Activated naive CD4-positive, alpha-beta T cell treated with anti-CD3 and anti-CD28 coated beads, Interleukin-2, amount 10 ng/mL, durations not matched to agents 7 days and 5 days (primary cell): ENCODE results near the gene OR10H5.
"Not testable (repeated sequence)": the region's sequence is repeated elsewhere in the genome, so short reads cannot be mapped to it uniquely, and the experiment has no call there.

ENCODE experiments used
- CTCF ChIA-PET: fragments of 350-600 bp; sonication (Branson Sonifier 250); formaldehyde crosslinking; loops from one replicate; lab custom pipeline; 2021; ENCODE audit warnings: antibody characterized with exemption; lab: Charles Lee
- DNase-seq: peaks from one replicate; pipeline ENCODE4 v3.0.0-alpha.2; 2020
- H3K27ac Mint-ChIP-seq: one replicate; pipeline ENCODE4 v1.8.0; 2021; ENCODE audit warnings: mild to moderate bottlenecking, moderate library complexity, mixed read lengths
- H3K27me3 Mint-ChIP-seq: one replicate; pipeline ENCODE4 v1.8.0; 2021; ENCODE audit warnings: mild to moderate bottlenecking, mixed read lengths
- H3K36me3 Mint-ChIP-seq: one replicate; pipeline ENCODE4 v1.8.0; 2021; ENCODE audit warnings: mixed read lengths
- H3K4me1 Mint-ChIP-seq: one replicate; pipeline ENCODE4 v1.8.0; 2021; ENCODE audit warnings: mixed read lengths
- H3K4me3 Mint-ChIP-seq: one replicate; pipeline ENCODE4 v1.8.0; 2021; ENCODE audit warnings: mild to moderate bottlenecking, moderate library complexity, mixed read lengths
- H3K9me3 Mint-ChIP-seq: one replicate; pipeline ENCODE4 v1.8.0; 2021; ENCODE audit warnings: mixed read lengths

Gene OR10H5

GRCh38 chr19:15787611-15788155, at the start of gene OR10H5:
Gene OR10H5, plus strand, starts transcription at chr19:15787661. Its CDS starts 6,388 bp downstream, at chr19:15794049.
- H3K9me3 Mint-ChIP-seq = no peaks in the 10 kb centered on the region
- H3K27ac Mint-ChIP-seq = no peak within 1 kb of the TSS
- H3K4me1 Mint-ChIP-seq = no peaks in the 10 kb centered on the region
- CTCF ChIA-PET = no interaction called here
- H3K4me3 Mint-ChIP-seq = no peak within 1 kb of the TSS
- no peak for DNase-seq
- peaks cover 31% of the 10 kb centered on the region for H3K27me3 Mint-ChIP-seq
- H3K36me3 Mint-ChIP-seq = no peaks in the 10 kb centered on the region

GRCh38 chr19:15737722-15738121, 49.7 kb upstream of the OR10H5 start, which contains the start of gene OR10H3:
Gene OR10H3, plus strand, starts transcription at chr19:15737985. Its CDS starts 3,408 bp downstream, at chr19:15741393.
- Mint-ChIP-seq H3K4me1 (no peaks in the 10 kb centered on the region), H3K4me3 (no peak within 1 kb of the TSS), H3K9me3 (peaks cover 14% of the 10 kb centered on the region), H3K27me3 (peaks cover 14% of the 10 kb centered on the region), H3K36me3 (no peaks in the 10 kb centered on the region), H3K27ac (no peak within 1 kb of the TSS)
- DNase-seq = no peak
- CTCF ChIA-PET = no interaction called here

GRCh38 chr19:15740785-15741184, 46.7 kb upstream of the OR10H5 start:
- CTCF ChIA-PET = no interaction called here
- Mint-ChIP-seq H3K36me3 (no peaks in the 10 kb centered on the region), H3K4me3 (no peak overlapping the region), H3K27ac (no peak overlapping the region), H3K27me3 (peaks cover 5% of the 10 kb centered on the region), H3K4me1 (no peaks in the 10 kb centered on the region), H3K9me3 (peaks cover 14% of the 10 kb centered on the region)
- DNase-seq = no peak

- Mint-ChIP-seq H3K4me1 (no peaks in the 10 kb centered on the region), H3K27ac (no peak overlapping the region), H3K9me3 (no peaks in the 10 kb centered on the region), H3K27me3 (peaks cover 8% of the 10 kb centered on the region), H3K4me3 (no peak overlapping the region), H3K36me3 (no peaks in the 10 kb centered on the region)
- CTCF ChIA-PET = no interaction called here
- DNase-seq = no peak
These were observed 39.2 kb upstream of the OR10H5 start for GRCh38 chr19:15748239-15748638.

- CTCF ChIA-PET = no interaction called here
- Mint-ChIP-seq H3K9me3 (no peaks in the 10 kb centered on the region), H3K4me1 (peaks cover 3% of the 10 kb centered on the region), H3K27me3 (peaks cover 49% of the 10 kb centered on the region), H3K27ac (no peak overlapping the region), H3K4me3 (no peak overlapping the region), H3K36me3 (no peaks in the 10 kb centered on the region)
- no peak for DNase-seq
These were observed 29.1 kb upstream of the OR10H5 start for GRCh38 chr19:15758379-15758778.

GRCh38 chr19:15759962-15760565, 27.4 kb upstream of the OR10H5 start:
- peaks cover 47% of the 10 kb centered on the region for H3K27me3 Mint-ChIP-seq
- no peaks in the 10 kb centered on the region for H3K36me3 Mint-ChIP-seq
- no peak overlapping the region for H3K4me3 Mint-ChIP-seq
- no peak for DNase-seq
- CTCF ChIA-PET = no interaction called here
- H3K9me3 Mint-ChIP-seq = no peaks in the 10 kb centered on the region
- H3K27ac Mint-ChIP-seq = no peak overlapping the region
- H3K4me1 Mint-ChIP-seq = peaks cover 3% of the 10 kb centered on the region

GRCh38 chr19:15769586-15769985, 17.9 kb upstream of the OR10H5 start:
- Mint-ChIP-seq H3K4me3 (no peak overlapping the region), H3K27me3 (peaks cover 8% of the 10 kb centered on the region), H3K27ac (no peak overlapping the region), H3K9me3 (no peaks in the 10 kb centered on the region), H3K36me3 (no peaks in the 10 kb centered on the region), H3K4me1 (no peaks in the 10 kb centered on the region)
- DNase-seq = peak; percentile 39
- CTCF ChIA-PET = no interaction called here

- H3K27ac Mint-ChIP-seq, H3K4me1 Mint-ChIP-seq, H3K9me3 Mint-ChIP-seq, DNase-seq, H3K36me3 Mint-ChIP-seq, CTCF ChIA-PET, H3K4me3 Mint-ChIP-seq: not testable (repeated sequence)
- H3K27me3 Mint-ChIP-seq = peaks cover 15% of the 10 kb centered on the region
These were observed 13.3 kb upstream of the OR10H5 start for GRCh38 chr19:15774159-15774558.

GRCh38 chr19:15775249-15775648, 12.2 kb upstream of the OR10H5 start:
- no peak overlapping the region for H3K4me3 Mint-ChIP-seq
- no peaks in the 10 kb centered on the region for H3K9me3 Mint-ChIP-seq
- no peaks in the 10 kb centered on the region for H3K4me1 Mint-ChIP-seq
- H3K36me3 Mint-ChIP-seq = no peaks in the 10 kb centered on the region
- CTCF ChIA-PET = no interaction called here
- H3K27ac Mint-ChIP-seq = no peak overlapping the region
- no peak for DNase-seq
- peaks cover 15% of the 10 kb centered on the region for H3K27me3 Mint-ChIP-seq

GRCh38 chr19:15776264-15776663, 11.2 kb upstream of the OR10H5 start:
- Mint-ChIP-seq H3K27me3 (peaks cover 15% of the 10 kb centered on the region), H3K27ac (no peak overlapping the region), H3K4me1 (no peaks in the 10 kb centered on the region), H3K9me3 (no peaks in the 10 kb centered on the region), H3K4me3 (no peak overlapping the region), H3K36me3 (no peaks in the 10 kb centered on the region)
- CTCF ChIA-PET = no interaction called here
- DNase-seq = no peak

- Mint-ChIP-seq H3K9me3 (no peaks in the 10 kb centered on the region), H3K36me3 (no peaks in the 10 kb centered on the region), H3K27ac (no peak overlapping the region), H3K27me3 (peaks cover 15% of the 10 kb centered on the region), H3K4me1 (no peaks in the 10 kb centered on the region), H3K4me3 (no peak overlapping the region)
- no peak for DNase-seq
- CTCF ChIA-PET = no interaction called here
These were observed 10.2 kb upstream of the OR10H5 start for GRCh38 chr19:15776991-15777970.

- Mint-ChIP-seq H3K4me1 (no peaks in the 10 kb centered on the region), H3K4me3 (no peak overlapping the region), H3K27ac (no peak overlapping the region), H3K27me3 (peaks cover 15% of the 10 kb centered on the region), H3K36me3 (no peaks in the 10 kb centered on the region), H3K9me3 (no peaks in the 10 kb centered on the region)
- DNase-seq = no peak
- CTCF ChIA-PET = no interaction called here
These were observed 7.5 kb upstream of the OR10H5 start for GRCh38 chr19:15779756-15780476.

- H3K9me3 Mint-ChIP-seq = no peaks in the 10 kb centered on the region
- DNase-seq = no peak
- CTCF ChIA-PET = no interaction called here
- H3K4me1 Mint-ChIP-seq = no peaks in the 10 kb centered on the region
- H3K4me3 Mint-ChIP-seq = no peak overlapping the region
- no peaks in the 10 kb centered on the region for H3K36me3 Mint-ChIP-seq
- peaks cover 10% of the 10 kb centered on the region for H3K27me3 Mint-ChIP-seq
- H3K27ac Mint-ChIP-seq = no peak overlapping the region
These were observed 6.6 kb upstream of the OR10H5 start for GRCh38 chr19:15780610-15781418.
